Esophagus muscularis mucosa (tissue), 3 donors: ENCODE data around the gene SNAPC1.

ENCODE experiments used
- POLR2A ChIP-seq: fragments of 450-650 bp; IDR thresholded peaks from one replicate; pipeline ENCODE4 v1.6.1; 2017; ENCODE audit warnings: antibody characterized with exemption, moderate library complexity, mild to moderate bottlenecking, low read depth
- POLR2AphosphoS5 ChIP-seq, 2 donors: sonication (generic); formaldehyde crosslinking; IDR thresholded peaks; one replicate each; pipeline ENCODE4 v1.6.1; 2017; ENCODE audit warnings: antibody characterized with exemption in 2 of 2
- TF ChIP-seq, protein P1 (sequence below), 3 experiments: fragments of 200-600 bp in 2 of 3; fragments of 450-650 bp in 1 of 3; sonication (generic) in 2 of 3; IDR thresholded peaks; one replicate each; pipeline ENCODE4 v1.5.1; 2017 to 2019; ENCODE audit warnings: antibody characterized with exemption in 3 of 3, mild to moderate bottlenecking in 2 of 3, moderate library complexity in 1 of 3

DNA sequence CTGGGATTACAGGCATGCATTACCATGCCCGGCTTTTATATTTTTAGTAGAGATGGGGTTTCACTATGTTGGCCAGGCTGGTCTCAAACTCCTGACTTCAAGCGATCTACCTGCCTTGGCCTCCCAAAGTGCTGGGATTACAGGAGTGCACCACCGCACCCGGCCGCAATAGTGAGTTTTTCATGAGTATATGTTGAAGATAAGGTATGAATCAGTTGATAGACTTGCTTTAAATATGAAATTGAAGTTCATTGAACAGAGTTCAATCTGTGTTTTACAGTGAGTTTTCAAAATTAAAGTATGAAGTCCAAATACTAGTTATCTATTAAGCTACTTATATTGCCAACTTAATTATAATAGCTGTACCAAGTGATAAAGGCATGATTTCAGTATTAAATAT is 35.1 kb downstream of the SNAPC1 start:
- TF ChIP-seq, protein P1, sequence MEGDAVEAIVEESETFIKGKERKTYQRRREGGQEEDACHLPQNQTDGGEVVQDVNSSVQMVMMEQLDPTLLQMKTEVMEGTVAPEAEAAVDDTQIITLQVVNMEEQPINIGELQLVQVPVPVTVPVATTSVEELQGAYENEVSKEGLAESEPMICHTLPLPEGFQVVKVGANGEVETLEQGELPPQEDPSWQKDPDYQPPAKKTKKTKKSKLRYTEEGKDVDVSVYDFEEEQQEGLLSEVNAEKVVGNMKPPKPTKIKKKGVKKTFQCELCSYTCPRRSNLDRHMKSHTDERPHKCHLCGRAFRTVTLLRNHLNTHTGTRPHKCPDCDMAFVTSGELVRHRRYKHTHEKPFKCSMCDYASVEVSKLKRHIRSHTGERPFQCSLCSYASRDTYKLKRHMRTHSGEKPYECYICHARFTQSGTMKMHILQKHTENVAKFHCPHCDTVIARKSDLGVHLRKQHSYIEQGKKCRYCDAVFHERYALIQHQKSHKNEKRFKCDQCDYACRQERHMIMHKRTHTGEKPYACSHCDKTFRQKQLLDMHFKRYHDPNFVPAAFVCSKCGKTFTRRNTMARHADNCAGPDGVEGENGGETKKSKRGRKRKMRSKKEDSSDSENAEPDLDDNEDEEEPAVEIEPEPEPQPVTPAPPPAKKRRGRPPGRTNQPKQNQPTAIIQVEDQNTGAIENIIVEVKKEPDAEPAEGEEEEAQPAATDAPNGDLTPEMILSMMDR (IDR thresholded peaks at IDR 0.05) = no peak
- TF ChIP-seq POLR2AphosphoS5 (IDR thresholded peaks at IDR 0.05) = no peak
- no peak for TF ChIP-seq POLR2A
